ENCODE measurements around the gene TIGD4. TPM values are rescaled to one million over a fixed set of nuclear protein-coding genes. Genes with fewer than 3 reads are reported as not detected.

Gene TIGD4
- total RNA-seq, 1 experiment from 2014 or later: 2.0 TPM

DNA sequence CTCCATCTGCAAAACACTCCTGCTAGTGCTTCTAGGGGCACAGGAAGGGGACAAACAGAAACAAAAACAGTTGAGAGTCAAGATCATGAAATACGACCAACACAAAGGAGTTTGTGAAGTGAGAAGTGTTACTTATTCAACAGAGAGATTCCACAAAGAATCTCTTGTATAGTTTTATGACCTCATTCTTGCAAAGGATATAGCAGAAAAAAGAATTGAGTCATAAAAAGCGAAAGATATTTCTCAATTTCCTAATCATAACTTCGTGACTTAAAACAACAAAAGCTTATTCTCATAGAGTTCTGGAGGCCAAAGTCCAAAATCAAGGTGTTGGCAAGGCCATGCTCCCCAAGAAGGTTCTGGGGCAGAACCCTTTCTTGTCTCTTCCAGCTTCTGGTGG, 40.7 kb downstream of the TIGD4 start:
- Histone ChIP-seq H2BK15ac (ENCODE audit: low read depth, low read length) (no peak overlapping the region), H3K56ac (ENCODE audit: insufficient read length, low read depth, low read length) (no peak overlapping the region)
- no peaks in the 10 kb centered on the region for H3K9me3 Mint-ChIP-seq

More for the DNA sequence above, 40.7 kb downstream of the TIGD4 start:
- Histone ChIP-seq H3K18ac (ENCODE audit: insufficient read length, low read depth, low read length) (no peak overlapping the region), H4K5ac (ENCODE audit: insufficient read length, low read depth, low read length) (no peak overlapping the region), H2BK5ac (ENCODE audit: insufficient read length, low read length) (no peak overlapping the region), H3K9me3 (ENCODE audit: control insufficient read depth, low read depth, low read length) (no peaks in the 10 kb centered on the region), H2AK5ac (ENCODE audit: insufficient read length, low read length) (no peak overlapping the region), H2BK12ac (ENCODE audit: insufficient read length, low read depth, low read length) (no peak overlapping the region), H3K4me2 (ENCODE audit: insufficient read depth, insufficient read length, low read length) (no peak overlapping the region), H3T11ph (ENCODE audit: low read length) (no peak overlapping the region), H2BK120ac (ENCODE audit: low read depth, low read length, poor library complexity, severe bottlenecking) (no peak overlapping the region), H3K14ac (ENCODE audit: insufficient read depth, low read length) (no peak overlapping the region), H3K23ac (ENCODE audit: insufficient read length, low read depth, low read length) (no peak overlapping the region), H4K8ac (replicated peaks; ENCODE audit: insufficient read length, low read depth, low read length) (no peak overlapping the region), H2BK20ac (ENCODE audit: low read depth, low read length, poor library complexity, severe bottlenecking) (no peak overlapping the region), H3K23me2 (ENCODE audit: insufficient read length, low read depth, low read length, poor library complexity, severe bottlenecking) (no peaks in the 10 kb centered on the region), H3K79me1 (ENCODE audit: insufficient read depth, low read depth, low read length, poor library complexity, severe bottlenecking) (no peaks in the 10 kb centered on the region), H3K4me1 (ENCODE audit: insufficient read depth, low read length) (no peaks in the 10 kb centered on the region), H4K20me1 (ENCODE audit: control insufficient read depth, insufficient read depth, insufficient read length) (no peaks in the 10 kb centered on the region), H3K9ac (ENCODE audit: extremely low read depth, insufficient read length, low read length) (no peak overlapping the region), H2AFZ (ENCODE audit: low read length) (no peak overlapping the region), H4K91ac (ENCODE audit: insufficient read length, low read depth, low read length) (no peak overlapping the region), H3K79me2 (ENCODE audit: insufficient read depth, low read length) (no peaks in the 10 kb centered on the region), H3K27ac (ENCODE audit: insufficient read length, low read depth, low read length) (no peak overlapping the region), H3K4ac (ENCODE audit: low read depth, low read length) (no peak overlapping the region), H3K27me3 (ENCODE audit: insufficient read depth, low read length) (no peaks in the 10 kb centered on the region)
- Mint-ChIP-seq H3K27me3 (ENCODE audit: low read depth) (no peaks in the 10 kb centered on the region), H3K4me1 (peaks cover 21 to 24% of the 10 kb centered on the region in 2 experiments), H3K4me3 (no peak overlapping the region), H3K27ac (no peak overlapping the region), H3K36me3 (ENCODE audit: insufficient read depth in 1 of 3, low read depth in 3 of 3) (no peaks in the 10 kb centered on the region)
- WGBS (ENCODE audit: extremely low coverage, insufficient read length, low lambda C conversion rate): no CpG with 5 or more reads among the region's 3 CpGs
- DNase-seq: no peak
- TF ChIP-seq, protein P1, sequence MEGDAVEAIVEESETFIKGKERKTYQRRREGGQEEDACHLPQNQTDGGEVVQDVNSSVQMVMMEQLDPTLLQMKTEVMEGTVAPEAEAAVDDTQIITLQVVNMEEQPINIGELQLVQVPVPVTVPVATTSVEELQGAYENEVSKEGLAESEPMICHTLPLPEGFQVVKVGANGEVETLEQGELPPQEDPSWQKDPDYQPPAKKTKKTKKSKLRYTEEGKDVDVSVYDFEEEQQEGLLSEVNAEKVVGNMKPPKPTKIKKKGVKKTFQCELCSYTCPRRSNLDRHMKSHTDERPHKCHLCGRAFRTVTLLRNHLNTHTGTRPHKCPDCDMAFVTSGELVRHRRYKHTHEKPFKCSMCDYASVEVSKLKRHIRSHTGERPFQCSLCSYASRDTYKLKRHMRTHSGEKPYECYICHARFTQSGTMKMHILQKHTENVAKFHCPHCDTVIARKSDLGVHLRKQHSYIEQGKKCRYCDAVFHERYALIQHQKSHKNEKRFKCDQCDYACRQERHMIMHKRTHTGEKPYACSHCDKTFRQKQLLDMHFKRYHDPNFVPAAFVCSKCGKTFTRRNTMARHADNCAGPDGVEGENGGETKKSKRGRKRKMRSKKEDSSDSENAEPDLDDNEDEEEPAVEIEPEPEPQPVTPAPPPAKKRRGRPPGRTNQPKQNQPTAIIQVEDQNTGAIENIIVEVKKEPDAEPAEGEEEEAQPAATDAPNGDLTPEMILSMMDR (conservative IDR thresholded peaks at IDR 0.05): no peak

Data from H9 (cell line).